H9 (cell line): ENCODE measurements around the gene C9. TPM values are rescaled to one million over a fixed set of nuclear protein-coding genes. Genes with fewer than 3 reads are reported as not detected.

ENCODE experiments used
- DNase-seq: peaks from one replicate; pipeline ENCODE4 v3.0.0-alpha.2; 2017
- H2AFZ ChIP-seq: one replicate; pipeline ENCODE4 v1.6.1; 2013; ENCODE audit warnings: mild to moderate bottlenecking, low read length, control low read depth, moderate library complexity
- H2AK5ac ChIP-seq: 2 replicates; pipeline ENCODE4 v1.6.1; 2013; ENCODE audit warnings: low read length, control low read depth, mixed read lengths; ENCODE audit not compliant: insufficient read length
- H2BK120ac ChIP-seq: one replicate; pipeline ENCODE4 v1.6.1; 2013; ENCODE audit warnings: low read depth, mild to moderate bottlenecking, low read length, control low read depth, inconsistent platforms; ENCODE audit not compliant: poor library complexity, severe bottlenecking
- H2BK12ac ChIP-seq: 2 replicates; pipeline ENCODE4 v1.6.1; 2013; ENCODE audit warnings: low read length, control low read depth, mixed read lengths, low read depth; ENCODE audit not compliant: insufficient read length
- H2BK15ac ChIP-seq: 2 replicates; pipeline ENCODE4 v1.6.1; 2013; ENCODE audit warnings: low read depth, low read length, control low read depth
- H2BK20ac ChIP-seq: one replicate; pipeline ENCODE4 v1.6.1; 2013; ENCODE audit warnings: low read depth, mild to moderate bottlenecking, low read length, control low read depth, inconsistent platforms; ENCODE audit not compliant: poor library complexity, severe bottlenecking
- H2BK5ac ChIP-seq: 2 replicates; pipeline ENCODE4 v1.6.1; 2013; ENCODE audit warnings: low read length, control low read depth, mixed read lengths; ENCODE audit not compliant: insufficient read length
- H3K14ac ChIP-seq: 2 replicates; pipeline ENCODE4 v1.6.1; 2013; ENCODE audit warnings: low read length, control low read depth; ENCODE audit not compliant: insufficient read depth
- H3K18ac ChIP-seq: 2 replicates; pipeline ENCODE4 v1.6.1; 2013; ENCODE audit warnings: low read depth, mild to moderate bottlenecking, mixed read lengths, low read length, control low read depth; ENCODE audit not compliant: insufficient read length
- H3K23ac ChIP-seq: 2 replicates; pipeline ENCODE4 v1.6.1; 2013; ENCODE audit warnings: low read length, control low read depth, mixed read lengths, low read depth; ENCODE audit not compliant: insufficient read length
- H3K23me2 ChIP-seq: 2 replicates; pipeline ENCODE4 v1.6.1; 2013; ENCODE audit warnings: low read depth, mild to moderate bottlenecking, mixed read lengths, low read length, control low read depth; ENCODE audit not compliant: insufficient read length, poor library complexity, severe bottlenecking
- H3K27ac ChIP-seq: 2 replicates; pipeline ENCODE4 v1.5.1; 2013; ENCODE audit warnings: low read length, control low read depth, mixed read lengths, low read depth; ENCODE audit not compliant: insufficient read length
- H3K27me3 ChIP-seq: 2 replicates; pipeline ENCODE4 v1.6.1; 2013; ENCODE audit warnings: low read length, control low read depth, inconsistent platforms; ENCODE audit not compliant: insufficient read depth
- H3K4ac ChIP-seq: 2 replicates; pipeline ENCODE4 v1.6.1; 2013; ENCODE audit warnings: low read depth, mild to moderate bottlenecking, control low read depth, inconsistent platforms, low read length, moderate library complexity
- H3K4me1 ChIP-seq: 2 replicates; pipeline ENCODE4 v1.6.1; 2013; ENCODE audit warnings: low read length, control low read depth, inconsistent platforms; ENCODE audit not compliant: insufficient read depth
- H3K4me2 ChIP-seq: 2 replicates; pipeline ENCODE4 v1.6.1; 2013; ENCODE audit warnings: low read length, control low read depth, mixed read lengths; ENCODE audit not compliant: insufficient read length, insufficient read depth
- H3K56ac ChIP-seq: 2 replicates; pipeline ENCODE4 v1.6.1; 2013; ENCODE audit warnings: low read depth, mild to moderate bottlenecking, mixed read lengths, low read length, control low read depth; ENCODE audit not compliant: insufficient read length
- H3K79me1 ChIP-seq: 2 replicates; pipeline ENCODE4 v1.6.1; 2013; ENCODE audit warnings: low read depth, mild to moderate bottlenecking, moderate library complexity, low read length, control low read depth, inconsistent platforms; ENCODE audit not compliant: insufficient read depth, poor library complexity, severe bottlenecking
- H3K79me2 ChIP-seq: 2 replicates; pipeline ENCODE4 v1.6.1; 2013; ENCODE audit warnings: low read length, control low read depth, inconsistent platforms; ENCODE audit not compliant: insufficient read depth
- H3K9ac ChIP-seq: 2 replicates; pipeline ENCODE4 v1.6.1; 2013; ENCODE audit warnings: low read length, control low read depth, mixed read lengths; ENCODE audit not compliant: insufficient read length; ENCODE audit errors: extremely low read depth
- H3K9me3 ChIP-seq: one replicate; pipeline ENCODE4 v1.6.1; 2013; ENCODE audit warnings: low read depth, low read length, inconsistent platforms; ENCODE audit not compliant: control insufficient read depth
- H3T11ph ChIP-seq: one replicate; pipeline ENCODE4 v1.6.1; 2013; ENCODE audit warnings: mild to moderate bottlenecking, low read length, control low read depth, inconsistent platforms
- H4K20me1 ChIP-seq: one replicate; pipeline ENCODE4 v1.6.1; 2013; ENCODE audit not compliant: control insufficient read depth, insufficient read length, insufficient read depth
- H4K5ac ChIP-seq: 2 replicates; pipeline ENCODE4 v1.6.1; 2013; ENCODE audit warnings: low read depth, mild to moderate bottlenecking, mixed read lengths, low read length, control low read depth; ENCODE audit not compliant: insufficient read length
- H4K8ac ChIP-seq: replicated peaks from 2 replicates; pipeline ENCODE4 v1.6.1; 2013; ENCODE audit warnings: low read length, control low read depth, mixed read lengths, low read depth; ENCODE audit not compliant: insufficient read length
- H4K91ac ChIP-seq: 2 replicates; pipeline ENCODE4 v1.6.1; 2013; ENCODE audit warnings: low read depth, mild to moderate bottlenecking, moderate library complexity, mixed read lengths, low read length, control low read depth; ENCODE audit not compliant: insufficient read length
- H3K27ac Mint-ChIP-seq, 3 experiments: 2 replicates in 2 of 3; 3 replicates in 1 of 3; pipeline ENCODE4 v1.8.0; 2020 to 2021; ENCODE audit warnings: mixed read lengths in 3 of 3, mild to moderate bottlenecking in 1 of 3, moderate library complexity in 1 of 3
- H3K27me3 Mint-ChIP-seq: 2 replicates; pipeline ENCODE4 v1.8.0; 2021; ENCODE audit warnings: low read depth, mild to moderate bottlenecking, moderate library complexity, mixed read lengths
- H3K36me3 Mint-ChIP-seq, 3 experiments: 2 replicates in 2 of 3; 3 replicates in 1 of 3; pipeline ENCODE4 v1.8.0; 2020 to 2021; ENCODE audit warnings: low read depth in 3 of 3, mixed read lengths in 3 of 3; ENCODE audit not compliant: insufficient read depth in 1 of 3
- H3K4me1 Mint-ChIP-seq, 2 experiments: 2 replicates each; pipeline ENCODE4 v1.8.0; 2020; ENCODE audit warnings: mixed read lengths in 2 of 2
- H3K4me3 Mint-ChIP-seq, 2 experiments: 2 replicates in 1 of 2; 3 replicates in 1 of 2; pipeline ENCODE4 v1.8.0; 2020 to 2021; ENCODE audit warnings: mild to moderate bottlenecking in 2 of 2, mixed read lengths in 2 of 2, moderate library complexity in 1 of 2
- H3K9me3 Mint-ChIP-seq, 2 experiments: 2 replicates in 1 of 2; 3 replicates in 1 of 2; pipeline ENCODE4 v1.8.0; 2020; ENCODE audit warnings: mild to moderate bottlenecking in 2 of 2, mixed read lengths in 2 of 2, moderate library complexity in 1 of 2
- CTCF ChIP-seq: fragments of 200-600 bp; sonication (generic); conservative IDR thresholded peaks from 3 replicates; pipeline ENCODE4 v1.8.0; 2021; ENCODE audit warnings: antibody characterized with exemption, mild to moderate bottlenecking
- WGBS: extraction: QIAGEN DNeasy Blood & Tissue Kit; methylation state at CpG from one replicate; pipeline ENCODE4 v1.1.7; 2013; ENCODE audit warnings: missing lambda C conversion rate, low lambda C conversion rate, mixed read lengths; ENCODE audit not compliant: insufficient read length; ENCODE audit errors: extremely low coverage; 5-methylcytosine and 5-hydroxymethylcytosine counted together
- total RNA-seq: library from RNA; stranded (reverse); gene quantifications from 2 replicates; pipeline ENCODE4 v1.2.1, GENCODE V29; 2021

The C9 gene
- total RNA-seq, 1 experiment from 2014 or later = not detected

GRCh38 chr5:39270225-39270848 is 94.0 kb downstream of the C9 start:
- H2BK15ac ChIP-seq = no peak overlapping the region
- no peak overlapping the region for H4K8ac ChIP-seq
- H3T11ph ChIP-seq = no peak overlapping the region
- no peak overlapping the region for H2BK120ac ChIP-seq
- Mint-ChIP-seq H3K27ac (no peak overlapping the region), H3K27me3 (no peaks in the 10 kb centered on the region), H3K9me3 (no peaks in the 10 kb centered on the region; a peak in 2 of 5 replicates), H3K4me1 (no peaks in the 10 kb centered on the region), H3K4me3 (no peak overlapping the region), H3K36me3 (no peaks in the 10 kb centered on the region)
- no peak overlapping the region for H4K5ac ChIP-seq
- DNase-seq = no peak
- H3K79me2 ChIP-seq = no peaks in the 10 kb centered on the region
- H3K18ac ChIP-seq = no peak overlapping the region
- H3K23ac ChIP-seq = no peak overlapping the region
- no peaks in the 10 kb centered on the region for H3K4me1 ChIP-seq
- no peak overlapping the region for H3K4ac ChIP-seq
- H4K20me1 ChIP-seq = no peaks in the 10 kb centered on the region
- H2BK5ac ChIP-seq = no peak overlapping the region
- no peak overlapping the region for H3K56ac ChIP-seq
- no peaks in the 10 kb centered on the region for H3K9me3 ChIP-seq
- H3K27me3 ChIP-seq = no peaks in the 10 kb centered on the region
- no peak for TF ChIP-seq CTCF
- no peak overlapping the region for H2BK12ac ChIP-seq
- no peak overlapping the region for H3K4me2 ChIP-seq
- H4K91ac ChIP-seq = no peak overlapping the region
- H3K79me1 ChIP-seq = no peaks in the 10 kb centered on the region
- H3K23me2 ChIP-seq = no peaks in the 10 kb centered on the region
- no peak overlapping the region for H2AFZ ChIP-seq
- H2BK20ac ChIP-seq = no peak overlapping the region
- no peak overlapping the region for H2AK5ac ChIP-seq
- no CpG with 5 or more reads among the region's 2 CpGs for WGBS
- H3K9ac ChIP-seq = no peak overlapping the region
- no peak overlapping the region for H3K27ac ChIP-seq
- H3K14ac ChIP-seq = no peak overlapping the region
